Renal cortex interstitium (tissue), 11 donors: ENCODE data around the gene GBA2. TPM values are rescaled to one million over a fixed set of nuclear protein-coding genes. Genes with fewer than 3 reads are reported as not detected.

ENCODE experiments used
- DNase-seq, 11 donors: peaks; one replicate each; pipeline ENCODE4 v3.0.0-alpha.2; 2013; ENCODE audit warnings: low read depth in 9 of 11, low spot score in 4 of 11; ENCODE audit errors: extremely low read depth in 1 of 11
- polyA plus RNA-seq, 3 donors: library from polyadenylated mRNA; unstranded; fragments of 120-200 nt; gene quantifications; one replicate each; pipeline ENCODE4 v1.2.1, GENCODE V29; 2013; ENCODE audit not compliant: insufficient read length in 3 of 3

Gene GBA2
- polyA plus RNA-seq, 3 donors, result 96.9 to 126 (median 107) TPM

- DNase-seq, result no peak
These were observed 38.1 kb downstream of the GBA2 start for GRCh38 chr9:35710818-35711500.

DNA sequence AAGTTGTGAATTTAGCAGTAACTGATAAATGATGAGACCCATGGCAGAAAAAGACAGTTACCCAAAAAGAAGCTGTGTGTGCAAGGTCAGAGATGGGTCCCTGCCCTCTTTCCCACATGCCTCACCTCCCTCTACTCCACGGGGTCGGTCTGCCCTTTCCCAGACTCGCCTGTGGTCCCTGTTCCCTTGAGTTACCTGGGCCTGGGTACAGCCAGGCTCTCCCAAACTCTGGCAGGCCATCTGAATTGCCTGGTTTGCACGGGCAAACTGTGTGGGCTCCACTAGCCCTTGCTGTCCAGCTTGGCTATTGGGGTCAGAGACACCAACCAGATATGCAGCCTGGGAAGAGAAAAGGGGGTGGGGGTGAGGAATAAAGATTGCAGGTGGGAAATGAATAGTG is 40.9 kb downstream of the GBA2 start:
- no peak for DNase-seq

DNA sequence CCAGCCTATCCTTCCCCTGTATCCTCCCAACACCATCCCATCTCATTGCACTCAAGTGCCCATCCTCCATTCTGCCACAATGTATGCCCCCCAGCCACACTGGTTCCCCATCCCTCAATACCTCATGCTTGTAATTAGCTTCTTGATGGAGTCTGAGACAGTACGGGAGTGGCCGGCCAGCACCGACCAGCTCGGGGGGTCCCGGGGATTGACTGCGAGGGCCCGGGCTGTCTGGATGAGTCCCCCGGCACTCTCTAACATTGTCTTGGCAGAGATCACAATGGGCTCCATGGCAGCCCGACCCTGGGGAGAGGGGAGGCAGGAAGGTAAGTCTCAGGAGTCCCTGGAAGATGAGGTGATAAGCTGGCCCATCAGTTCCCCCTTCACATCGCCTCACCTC is 42.1 kb downstream of the GBA2 start:
- DNase-seq, result no peak

DNA sequence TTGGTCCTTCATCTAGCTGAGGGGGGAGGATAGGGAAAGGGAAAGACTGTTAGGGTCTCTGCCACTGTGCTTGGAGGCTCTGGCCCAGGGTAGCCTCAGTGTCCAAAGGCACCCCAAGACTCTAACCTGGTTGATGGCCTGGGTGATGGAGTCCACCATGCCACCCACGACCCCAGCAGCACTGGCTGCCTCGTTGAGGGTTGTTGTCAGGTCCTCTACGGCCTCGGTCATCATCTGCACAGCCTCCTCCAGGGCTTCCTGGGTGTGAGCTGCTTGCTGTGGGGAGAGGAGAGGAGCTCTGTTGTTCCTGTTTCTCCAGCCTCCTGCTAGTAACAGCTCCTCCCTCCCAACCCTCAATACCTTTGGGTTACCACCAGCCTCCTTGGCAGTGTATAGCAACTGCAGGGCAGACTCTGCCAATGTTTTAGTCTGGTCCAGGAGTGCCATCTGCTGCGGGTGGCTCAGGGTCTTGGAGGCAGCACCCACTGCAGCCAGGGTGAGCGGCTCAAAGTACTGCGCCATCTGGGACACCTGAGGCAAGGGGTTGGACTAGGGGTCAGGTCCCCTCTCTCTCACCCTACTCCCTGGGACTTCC is 43.1 kb downstream of the GBA2 start:
- DNase-seq, result no peak

DNA sequence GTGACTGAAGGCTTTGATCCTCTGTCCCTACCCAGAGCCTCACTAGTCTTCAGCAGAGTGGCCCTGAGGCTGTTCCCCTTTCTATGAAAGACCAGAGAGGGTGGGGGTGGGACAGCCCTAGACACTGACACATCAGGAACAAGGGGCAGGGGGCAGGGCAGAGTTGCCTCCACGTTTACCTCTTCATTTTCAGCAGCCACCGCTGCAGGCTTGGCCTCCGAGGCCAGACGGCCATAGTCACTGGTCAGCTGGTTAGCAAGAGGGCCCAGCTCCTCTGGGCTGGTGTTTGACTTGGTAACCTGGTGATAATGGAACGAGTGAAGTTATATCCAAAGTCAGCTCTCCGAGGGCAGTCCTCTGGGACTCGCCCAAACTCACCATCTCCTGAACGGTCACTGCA is 43.7 kb downstream of the GBA2 start:
- no peak for DNase-seq

GRCh38 chr9:35703906-35704672 is 44.9 kb downstream of the GBA2 start:
- DNase-seq, result no peak

DNA sequence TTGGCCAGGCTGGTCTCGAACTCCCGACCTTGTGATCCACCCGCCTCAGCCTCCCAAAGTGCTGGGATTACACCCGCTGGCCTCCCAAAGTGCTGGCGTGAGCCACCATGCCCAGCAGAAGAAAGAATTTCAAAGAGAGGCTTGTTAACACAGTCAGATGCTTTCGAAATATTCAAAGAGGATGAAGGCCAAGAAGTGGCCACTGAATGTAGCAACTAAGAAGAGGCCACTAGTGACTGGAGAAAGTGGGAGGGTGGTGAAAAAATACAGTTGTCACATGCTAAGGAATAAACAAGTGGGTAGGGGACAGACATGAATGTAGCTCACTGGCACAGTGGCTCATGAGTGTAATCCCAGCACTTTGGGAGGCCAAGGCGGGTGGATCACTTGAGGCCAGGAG is 46.3 kb downstream of the GBA2 start:
- DNase-seq, result no peak

DNA sequence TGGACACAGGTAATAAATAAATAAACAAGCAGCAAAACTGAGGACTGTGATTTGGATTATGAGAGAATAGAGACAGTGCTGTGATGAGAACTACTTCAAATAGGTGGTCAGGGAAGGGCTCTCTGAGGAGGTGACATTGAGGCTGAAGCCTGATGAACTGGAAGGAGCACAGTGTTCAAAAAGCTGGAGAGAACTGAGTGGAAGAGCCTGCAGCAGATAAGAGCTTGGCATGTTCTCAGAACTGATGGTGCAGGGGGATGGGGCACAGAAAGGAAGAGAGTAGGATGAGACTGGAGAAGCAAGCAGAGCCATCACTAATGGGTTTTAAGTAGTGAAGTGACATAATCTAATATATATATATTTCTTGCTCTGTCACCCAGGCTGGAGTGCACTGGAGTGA is 48.1 kb downstream of the GBA2 start:
- no peak for DNase-seq

DNA sequence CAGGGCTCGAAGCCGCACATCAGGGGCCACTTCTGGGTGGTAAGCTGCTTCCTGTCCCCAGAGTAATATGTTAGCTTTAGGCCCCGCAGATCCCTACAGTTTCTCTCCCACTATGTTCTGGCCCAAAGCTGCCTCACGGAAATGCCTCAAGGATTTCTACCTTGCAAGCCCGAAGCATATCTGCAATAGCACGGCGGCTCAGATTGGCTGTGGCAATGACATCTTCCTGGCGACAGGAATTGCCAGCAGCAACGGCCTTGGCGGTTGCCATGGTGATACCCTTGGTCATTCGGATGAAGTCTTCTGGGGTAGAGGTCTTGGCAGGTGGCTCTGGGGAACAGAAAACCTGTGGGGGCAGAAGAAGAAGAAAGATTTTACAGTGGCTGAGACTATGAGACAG is 49.0 kb downstream of the GBA2 start:
- DNase-seq, result no peak

- no peak for DNase-seq
These were observed 50.8 kb downstream of the GBA2 start for GRCh38 chr9:35698231-35698630.

- DNase-seq, result no peak
These were observed 51.5 kb downstream of the GBA2 start for GRCh38 chr9:35697486-35697885.

GRCh38 chr9:35696520-35697215 is 52.4 kb downstream of the GBA2 start:
- DNase-seq, result peak in 1 of 11 donors; percentile 20

GRCh38 chr9:35695943-35696401 is 53.1 kb downstream of the GBA2 start:
- no peak for DNase-seq

DNA sequence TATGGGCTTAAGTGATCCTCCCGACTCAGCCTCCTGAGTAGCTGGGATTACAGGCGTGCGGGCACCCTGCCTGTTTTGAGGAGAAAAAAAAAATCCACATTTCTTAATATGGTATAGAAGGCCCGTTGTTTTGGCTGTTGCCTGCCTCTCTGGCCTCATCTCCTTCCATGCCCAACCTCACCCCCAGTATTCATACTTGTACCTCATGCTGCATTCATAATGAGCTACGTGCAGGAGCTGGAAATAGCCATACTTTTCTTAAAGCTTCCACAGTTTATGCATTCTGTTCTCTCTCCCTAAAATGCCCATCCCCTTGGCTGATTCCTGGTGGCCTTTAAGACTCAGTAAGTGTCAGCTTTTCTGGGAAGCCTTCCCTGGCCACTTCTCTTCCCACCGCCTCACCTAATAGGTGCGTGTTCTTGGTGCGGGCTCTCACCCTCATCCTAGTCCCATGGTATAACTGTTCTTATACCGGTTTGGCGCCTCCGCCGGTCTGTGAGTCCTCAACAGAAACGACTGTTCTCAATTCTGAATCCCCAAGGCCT is 57.2 kb downstream of the GBA2 start:
- no peak for DNase-seq

DNA sequence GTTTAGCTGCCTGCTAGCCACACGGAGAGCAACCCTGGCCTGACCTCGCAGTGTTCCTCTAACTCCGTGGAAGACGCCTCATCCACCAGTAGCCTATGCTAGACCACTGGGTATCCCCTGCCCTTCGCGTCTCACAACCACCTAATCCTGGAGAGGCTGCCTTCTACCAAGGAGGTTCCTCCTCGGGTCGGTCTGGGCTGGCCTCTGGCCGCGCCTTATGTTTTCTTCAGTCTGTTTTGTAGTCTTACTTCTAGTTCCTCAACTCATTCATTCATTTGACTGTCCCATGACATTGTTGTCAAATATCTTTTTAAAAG is 57.7 kb downstream of the GBA2 start:
- no peak for DNase-seq

- DNase-seq, result peak in 6 of 11 donors; percentile 39 to 67 (median 64)
These were observed 58.3 kb downstream of the GBA2 start for GRCh38 chr9:35690614-35691333.

DNA sequence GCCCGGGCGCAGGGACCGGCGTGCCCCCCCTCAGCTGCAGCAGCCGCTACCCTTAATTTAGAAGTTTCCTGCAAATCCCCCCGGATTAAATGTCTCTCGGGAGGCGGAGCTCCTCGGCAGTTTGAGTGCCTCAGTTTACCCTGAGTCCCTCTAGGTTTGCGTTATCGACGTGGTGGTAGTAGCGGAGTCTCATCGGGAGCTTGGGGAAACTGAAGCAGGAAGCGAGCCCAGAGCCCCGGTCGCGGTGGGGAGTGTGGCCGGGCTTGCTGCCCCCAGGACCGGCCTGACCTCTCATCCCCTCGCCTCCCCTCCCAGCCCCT is 58.8 kb downstream of the GBA2 start:
- no peak for DNase-seq

GRCh38 chr9:35689542-35690293 is 59.3 kb downstream of the GBA2 start, which contains the start of gene TPM2:
TPM2 (minus strand) TSS chr9:35689925; CDS start chr9:35689817, 108 bp downstream.
- DNase-seq, result peak in 5 of 11 donors; percentile 27 to 73 (median 52)
